Skin of body (tissue), 2 donors: ENCODE measurements around the gene FRAS1. TPM values are rescaled to one million over a fixed set of nuclear protein-coding genes. Genes with fewer than 3 reads are reported as not detected.
A peak's percentile ranks its signal among the peaks of the same experiment; 100 is the strongest.
"Not testable (repeated sequence)": the region's sequence is repeated elsewhere in the genome, so short reads cannot be mapped to it uniquely, and the experiment has no call there.

Experiments used
- DNase-seq: peaks from one replicate; lab custom pipeline; 2025; lab: John Stamatoyannopoulos, UW
- total RNA-seq: library from RNA; depleted of rRNA; stranded (reverse); fragments of >200 nt; gene quantifications from one replicate; pipeline ENCODE4 v1.2.3, GENCODE V29; 2014

FRAS1 gene
- total RNA-seq, 1 donor from 2014 or later = 15.2 TPM

GRCh38 chr4:78323439-78323838 is 266.3 kb downstream of the FRAS1 start:
- DNase-seq = no peak

- DNase-seq = no peak
These were observed 267.5 kb downstream of the FRAS1 start for GRCh38 chr4:78324625-78325024.

- DNase-seq = no peak
These were observed 268.4 kb downstream of the FRAS1 start for GRCh38 chr4:78325271-78326157.

- DNase-seq = not testable (repeated sequence)
These were observed 271.5 kb downstream of the FRAS1 start for GRCh38 chr4:78328591-78328990.

GRCh38 chr4:78331186-78331585 is 274.1 kb downstream of the FRAS1 start:
- no peak for DNase-seq

GRCh38 chr4:78331965-78332364 is 274.8 kb downstream of the FRAS1 start:
- DNase-seq = no peak

- no peak for DNase-seq
These were observed 275.9 kb downstream of the FRAS1 start for GRCh38 chr4:78332976-78333375.

- peak; percentile 17 for DNase-seq
These were observed 279.2 kb downstream of the FRAS1 start for GRCh38 chr4:78336093-78336943.

- DNase-seq = no peak
These were observed 280.3 kb downstream of the FRAS1 start for GRCh38 chr4:78337244-78338020.

GRCh38 chr4:78342125-78342524 is 285.0 kb downstream of the FRAS1 start:
- no peak for DNase-seq

- DNase-seq = no peak
These were observed 286.6 kb downstream of the FRAS1 start for GRCh38 chr4:78343682-78344081.

GRCh38 chr4:78345237-78345636 is 288.1 kb downstream of the FRAS1 start:
- no peak for DNase-seq

- DNase-seq = no peak
These were observed 289.1 kb downstream of the FRAS1 start for GRCh38 chr4:78346222-78346621.

GRCh38 chr4:78347527-78347926 is 290.4 kb downstream of the FRAS1 start:
- no peak for DNase-seq

GRCh38 chr4:78353921-78354320 is 296.8 kb downstream of the FRAS1 start:
- DNase-seq = no peak

- DNase-seq = peak; percentile 2
These were observed 297.7 kb downstream of the FRAS1 start for GRCh38 chr4:78354782-78355181.

GRCh38 chr4:78355306-78355705 is 298.2 kb downstream of the FRAS1 start:
- no peak for DNase-seq

GRCh38 chr4:78356251-78356786 is 299.2 kb downstream of the FRAS1 start:
- DNase-seq = no peak

- no peak for DNase-seq
These were observed 300.0 kb downstream of the FRAS1 start for GRCh38 chr4:78357122-78357521.

GRCh38 chr4:78360466-78360865 is 303.3 kb downstream of the FRAS1 start:
- DNase-seq = no peak

- no peak for DNase-seq
These were observed 304.5 kb downstream of the FRAS1 start for GRCh38 chr4:78361621-78362120.
